HG03457 (cell line): ENCODE measurements around the gene LINC00305.

Experiments
- ATAC-seq: cut with Tn5 transposase; IDR thresholded peaks from one replicate; pipeline ENCODE4 v1.9.1; 2021; ENCODE audit warnings: moderate number of reproducible peaks; ENCODE audit not compliant: unreplicated experiment

Gene LINC00305

DNA sequence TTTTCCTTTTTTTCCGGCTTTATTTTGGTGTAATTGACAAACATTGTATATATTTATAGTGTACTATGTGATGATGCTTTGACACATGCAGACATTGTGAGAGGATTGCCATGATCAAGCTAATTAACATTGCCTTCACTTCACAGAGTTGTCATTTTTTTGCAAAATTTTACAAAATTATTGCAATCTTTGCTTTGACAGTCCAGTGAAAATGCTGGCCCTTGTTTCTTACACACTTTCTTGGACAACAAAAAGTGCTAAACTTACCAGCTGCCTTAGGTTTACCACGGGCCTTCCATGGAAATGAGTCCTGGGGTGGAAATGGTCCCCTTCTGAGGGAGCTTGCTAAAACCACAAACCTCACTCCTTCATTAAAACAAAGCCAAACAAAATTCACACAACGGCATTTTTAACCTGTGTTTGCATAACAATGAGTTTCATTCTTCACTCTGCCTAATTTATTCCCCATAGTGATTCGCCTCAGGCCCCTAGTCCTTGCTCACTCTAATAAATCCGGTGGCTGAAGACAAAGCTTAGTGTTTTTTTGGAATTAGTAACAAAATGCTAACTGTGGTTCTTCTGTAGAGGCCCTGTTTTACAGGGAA is 32.2 kb downstream of the LINC00305 start:
- ATAC-seq: no peak

DNA sequence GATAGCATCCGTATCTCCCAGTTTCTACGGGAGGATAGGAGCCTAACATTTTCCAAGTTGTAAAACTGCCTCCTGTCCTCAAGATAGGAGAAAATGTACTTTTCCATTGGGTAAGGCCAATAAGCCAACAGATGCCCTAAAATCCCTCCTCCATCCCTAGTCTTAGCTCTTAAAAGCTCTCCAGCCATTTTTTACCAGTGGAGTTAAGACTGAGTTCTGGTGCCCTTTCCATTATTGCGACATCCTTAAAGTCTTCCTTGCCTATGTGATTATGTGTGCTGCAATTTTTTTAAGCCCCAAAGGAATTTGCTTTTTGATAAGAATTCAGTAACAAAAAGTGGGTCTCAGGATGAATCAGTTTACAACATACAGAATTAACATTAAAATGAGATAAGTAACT is 33.0 kb downstream of the LINC00305 start:
- ATAC-seq: no peak

DNA sequence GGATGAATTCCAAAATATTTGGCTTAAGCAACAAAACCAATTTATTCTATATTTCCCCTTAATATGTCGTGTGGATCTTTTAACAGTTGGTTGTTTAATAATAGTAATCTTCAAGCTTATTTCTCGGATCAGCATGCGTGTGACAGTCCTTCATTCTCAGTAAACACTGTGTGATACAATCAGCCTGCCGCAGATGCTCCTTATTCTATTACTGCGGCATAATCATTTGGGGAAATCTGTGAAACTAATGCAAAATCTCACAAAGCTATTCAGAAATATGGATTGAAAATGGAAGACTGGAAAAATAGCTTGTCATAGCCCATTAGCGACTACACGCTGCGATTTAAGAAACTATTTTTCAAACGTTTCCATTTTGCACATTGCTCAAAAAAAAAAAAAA is 36.9 kb downstream of the LINC00305 start:
- no peak for ATAC-seq

- ATAC-seq: no peak
Observed at GRCh38 chr18:64110692-64111480, 38.0 kb downstream of the LINC00305 start.

GRCh38 chr18:64103986-64104385 is 44.9 kb downstream of the LINC00305 start:
- no peak for ATAC-seq

DNA sequence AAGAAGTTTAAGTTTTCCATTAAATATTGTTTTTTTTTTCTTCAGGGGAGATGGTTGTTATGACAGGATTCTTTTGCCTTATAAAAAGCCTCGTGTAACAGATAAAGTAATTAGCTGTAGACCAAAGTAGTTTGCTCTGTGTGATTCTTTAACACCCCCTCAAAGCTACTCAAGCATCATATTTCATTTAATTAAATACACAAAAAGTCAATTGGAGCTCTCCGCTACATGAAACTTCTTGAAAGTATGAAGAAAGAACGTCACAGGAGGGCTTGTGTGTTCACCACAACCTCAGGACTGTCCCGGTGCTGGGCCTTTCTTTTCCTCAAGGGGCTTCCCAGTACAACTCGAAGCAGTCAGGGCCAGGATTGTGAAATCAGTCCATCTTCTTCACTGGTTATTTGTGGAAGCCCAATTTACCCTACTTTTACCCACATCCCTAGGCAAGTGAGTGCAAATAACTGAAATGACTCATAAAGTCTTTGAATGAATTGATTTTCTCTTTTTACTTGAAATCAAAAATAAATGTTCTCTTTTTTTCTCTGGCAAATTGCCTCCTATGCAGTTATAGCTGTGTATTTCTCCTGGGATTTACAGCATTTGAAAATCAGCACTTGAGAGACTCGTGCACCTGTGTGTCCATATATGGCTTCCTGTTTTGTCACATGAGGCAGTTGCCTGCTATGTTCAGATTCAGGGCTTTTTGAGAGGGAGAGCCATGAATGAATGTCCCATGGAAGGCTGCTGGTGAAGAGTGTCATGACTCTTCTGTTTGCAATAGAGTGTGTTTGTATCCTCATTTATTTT is 48.6 kb downstream of the LINC00305 start:
- ATAC-seq: peak; percentile 69

DNA sequence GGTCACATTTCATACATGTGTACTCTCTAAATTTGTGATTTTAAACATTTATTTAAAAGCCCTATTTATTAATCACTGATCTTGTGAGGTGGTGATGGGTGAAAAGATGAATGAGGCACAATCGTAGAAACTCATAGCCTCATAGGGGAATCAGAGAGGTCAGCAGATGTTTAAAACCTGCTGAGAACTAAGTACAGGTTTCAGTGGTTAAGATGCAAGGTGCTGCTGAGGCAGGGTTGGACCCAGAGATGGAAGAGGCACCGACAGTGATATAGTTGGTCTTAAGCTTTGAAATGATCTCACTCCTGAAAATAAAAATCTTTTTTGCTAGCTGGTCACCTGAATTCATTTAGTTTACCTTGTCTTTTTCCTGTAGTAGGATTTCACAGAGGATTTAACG is 49.6 kb downstream of the LINC00305 start:
- ATAC-seq: no peak

GRCh38 chr18:64097497-64097896 is 51.4 kb downstream of the LINC00305 start:
- ATAC-seq: no peak

- no peak for ATAC-seq
Observed at GRCh38 chr18:64095056-64095455, 53.8 kb downstream of the LINC00305 start.

- no peak for ATAC-seq
Observed at GRCh38 chr18:64094210-64094609, 54.7 kb downstream of the LINC00305 start.

- peak; percentile 77 for ATAC-seq
Observed at GRCh38 chr18:64091526-64091925, 57.4 kb downstream of the LINC00305 start.

- peak; percentile 53 for ATAC-seq
Observed at GRCh38 chr18:64090876-64091275, 58.0 kb downstream of the LINC00305 start.

DNA sequence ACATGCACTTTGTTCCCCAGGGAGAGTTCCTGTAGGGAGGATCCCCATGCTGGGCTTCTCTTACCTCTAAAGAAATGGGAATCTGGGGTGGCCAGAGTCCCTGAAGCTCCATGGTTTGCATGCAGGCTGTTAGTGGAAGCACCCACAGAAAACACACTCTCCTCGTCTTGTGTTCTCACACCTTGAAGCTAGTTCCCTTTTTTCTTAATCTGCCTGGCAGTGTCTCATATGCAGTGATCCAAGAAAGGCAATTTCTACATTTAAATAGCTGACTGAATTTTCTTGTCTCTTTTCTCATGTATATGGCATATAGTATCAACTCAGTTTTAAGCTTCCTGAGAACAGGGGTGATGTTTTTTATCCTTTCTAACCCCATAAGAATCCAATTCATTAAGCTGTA is 65.0 kb downstream of the LINC00305 start:
- no peak for ATAC-seq

DNA sequence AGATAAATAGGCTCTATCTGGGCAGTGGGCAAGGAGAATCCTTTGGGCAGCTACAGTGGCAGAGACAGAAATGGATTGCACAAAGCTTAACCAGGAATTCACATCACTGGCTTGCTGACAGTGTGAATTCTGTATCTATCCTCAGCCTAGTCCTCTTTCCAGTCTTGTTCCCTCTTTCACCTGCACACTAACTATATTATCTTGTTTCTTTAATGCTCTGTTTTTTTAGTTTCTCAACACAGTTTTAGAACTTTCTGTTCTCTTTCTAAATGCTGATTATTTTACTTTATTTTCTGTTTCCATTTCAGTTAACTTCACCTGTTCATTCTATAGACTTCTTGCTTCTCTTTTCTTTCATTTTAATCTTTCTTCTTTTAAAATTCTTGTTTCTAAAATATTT is 66.4 kb downstream of the LINC00305 start:
- ATAC-seq: no peak

GRCh38 chr18:64082054-64082453 is 66.8 kb downstream of the LINC00305 start:
- ATAC-seq: no peak

DNA sequence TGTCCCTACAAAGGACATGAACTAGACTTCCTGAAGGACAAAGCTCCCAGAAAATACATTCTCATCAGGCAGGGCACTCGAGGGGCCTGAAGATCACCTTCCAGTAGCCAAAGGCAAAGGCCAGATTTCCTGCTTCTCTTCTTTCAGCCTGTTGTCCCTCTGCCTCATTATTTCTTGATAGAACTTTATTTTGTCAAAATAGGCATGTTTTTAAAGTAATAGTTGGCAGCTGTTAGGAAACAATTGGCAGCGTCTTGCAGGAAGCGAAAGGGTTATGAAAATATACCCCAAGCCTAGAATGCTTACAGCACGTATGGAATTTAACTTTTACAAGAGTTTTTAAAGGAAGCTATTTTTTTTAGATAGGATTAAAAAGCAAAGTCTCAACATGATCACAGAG is 74.9 kb downstream of the LINC00305 start:
- ATAC-seq: no peak

- no peak for ATAC-seq
Observed at GRCh38 chr18:64055019-64055418, 93.9 kb downstream of the LINC00305 start.

DNA sequence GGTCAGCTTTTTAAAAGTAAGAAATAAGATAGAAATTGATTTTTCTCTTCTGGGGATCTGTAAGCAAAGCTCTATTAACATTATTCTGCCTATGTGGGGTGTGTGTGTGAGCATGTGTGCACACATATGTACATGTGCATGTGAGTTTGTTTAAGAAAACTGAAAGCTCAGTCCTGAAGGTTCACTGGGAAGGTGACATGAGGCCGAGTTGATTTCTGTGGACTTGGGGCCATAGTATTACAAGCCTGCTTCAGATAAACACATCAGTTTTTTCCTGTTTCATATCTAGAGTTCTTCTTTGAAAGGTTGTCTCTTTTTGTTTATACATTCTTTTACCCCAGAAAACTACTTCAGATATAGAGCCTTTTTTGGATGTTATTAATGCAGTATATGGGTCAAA is 95.6 kb downstream of the LINC00305 start:
- no peak for ATAC-seq

DNA sequence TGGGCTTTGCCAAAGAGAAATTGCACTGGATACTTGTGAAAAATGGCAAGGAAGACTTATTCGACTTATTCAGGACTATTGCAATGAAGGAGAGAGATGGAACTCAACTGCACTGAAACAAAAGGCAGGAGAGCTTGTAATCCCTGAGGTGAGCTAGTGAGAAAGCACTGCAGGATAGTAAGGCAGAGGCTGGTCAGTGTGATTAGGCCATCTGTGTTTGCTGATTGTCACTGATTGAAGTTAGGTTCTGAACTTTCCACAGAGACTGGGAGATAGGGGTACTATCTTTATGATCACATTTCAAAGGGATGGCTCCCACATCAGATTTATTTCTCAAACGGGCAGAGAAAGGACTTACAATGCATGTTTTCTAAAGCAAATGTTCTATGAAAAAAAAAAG is 96.1 kb downstream of the LINC00305 start:
- ATAC-seq: no peak

DNA sequence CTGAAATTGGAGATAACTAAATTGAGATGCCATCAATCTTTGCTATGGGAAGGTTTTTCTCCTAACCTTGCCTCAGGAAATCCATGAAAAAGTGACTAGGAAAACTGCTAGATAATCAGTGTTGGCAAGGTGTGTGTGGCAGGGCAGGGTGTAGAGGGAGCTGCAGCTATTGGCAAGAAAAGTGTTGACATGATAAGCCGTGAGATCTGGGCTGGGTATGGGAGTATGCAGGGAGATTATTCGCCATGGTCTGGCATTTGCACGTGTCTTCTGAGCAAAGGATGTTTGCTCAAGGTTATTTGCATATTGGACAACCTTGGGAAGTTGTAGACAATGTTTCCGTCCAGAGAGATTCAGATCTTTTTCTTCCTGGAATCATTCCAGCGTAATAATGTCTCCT is 104.3 kb downstream of the LINC00305 start:
- no peak for ATAC-seq

DNA sequence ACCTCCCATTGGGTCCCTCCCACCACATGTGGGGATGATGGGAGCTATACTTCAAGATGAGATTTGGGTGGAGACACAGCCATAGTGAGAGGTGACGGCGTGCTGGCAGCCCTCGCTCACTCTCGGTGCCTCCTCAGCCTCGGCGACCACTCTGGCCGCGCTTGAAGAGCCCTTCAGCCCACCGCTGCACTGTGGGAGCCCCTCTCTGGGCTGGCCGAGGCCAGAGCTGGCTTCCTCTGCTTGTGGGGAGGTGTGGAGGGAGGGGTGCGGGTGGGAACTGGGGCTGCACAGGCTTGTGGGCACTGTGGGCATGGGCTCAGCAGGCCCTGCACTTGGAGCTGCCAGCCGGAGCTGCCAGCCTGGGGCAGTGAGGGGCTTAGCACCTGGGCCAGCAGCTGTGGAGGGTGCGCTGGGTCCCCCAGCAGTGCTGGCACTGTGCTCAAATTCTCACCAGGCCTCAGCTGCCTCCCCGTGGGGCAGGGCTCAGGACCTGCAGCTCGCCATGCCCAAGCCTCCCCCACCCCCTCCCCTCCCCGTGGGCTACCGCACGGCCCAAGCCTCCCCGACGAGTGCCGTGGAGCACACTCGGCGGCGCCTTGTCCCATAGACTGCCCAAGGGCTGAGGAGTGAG is 106.0 kb downstream of the LINC00305 start:
- no peak for ATAC-seq
